Renal cortex interstitium (tissue), 11 donors: ENCODE measurements around the gene CAMSAP3. TPM values are rescaled to one million over a fixed set of nuclear protein-coding genes. Genes with fewer than 3 reads are reported as not detected.

Source experiments
- DNase-seq, 11 donors: peaks; one replicate each; pipeline ENCODE4 v3.0.0-alpha.2; 2013; ENCODE audit warnings: low read depth in 9 of 11, low spot score in 4 of 11; ENCODE audit errors: extremely low read depth in 1 of 11
- polyA plus RNA-seq, 3 donors: library from polyadenylated mRNA; unstranded; fragments of 120-200 nt; gene quantifications; one replicate each; pipeline ENCODE4 v1.2.1, GENCODE V29; 2013; ENCODE audit not compliant: insufficient read length in 3 of 3

The CAMSAP3 gene
- polyA plus RNA-seq, 3 donors: 16.4 to 25.4 (median 22.4) TPM

DNA sequence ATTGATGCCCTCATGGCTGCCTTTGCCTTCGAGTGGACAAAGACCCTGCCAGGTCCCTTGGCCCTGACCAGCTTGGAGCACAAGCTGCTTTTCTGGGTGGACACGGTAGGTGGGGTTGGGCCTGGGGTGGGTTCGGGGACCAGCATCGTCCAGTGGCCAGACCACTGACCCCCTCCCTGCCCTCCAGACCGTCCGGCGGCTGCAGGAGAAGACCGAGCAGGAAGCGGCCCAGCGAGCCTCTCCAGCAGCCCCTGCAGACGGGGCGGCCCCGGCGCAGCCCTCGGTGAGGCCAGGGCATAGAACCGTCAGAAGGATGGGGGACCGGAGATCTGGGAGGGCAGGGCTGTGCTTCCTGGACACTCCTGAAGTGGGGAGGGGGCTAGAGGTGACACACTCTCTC lies 10.6 kb downstream of the CAMSAP3 start:
- DNase-seq: no peak

DNA sequence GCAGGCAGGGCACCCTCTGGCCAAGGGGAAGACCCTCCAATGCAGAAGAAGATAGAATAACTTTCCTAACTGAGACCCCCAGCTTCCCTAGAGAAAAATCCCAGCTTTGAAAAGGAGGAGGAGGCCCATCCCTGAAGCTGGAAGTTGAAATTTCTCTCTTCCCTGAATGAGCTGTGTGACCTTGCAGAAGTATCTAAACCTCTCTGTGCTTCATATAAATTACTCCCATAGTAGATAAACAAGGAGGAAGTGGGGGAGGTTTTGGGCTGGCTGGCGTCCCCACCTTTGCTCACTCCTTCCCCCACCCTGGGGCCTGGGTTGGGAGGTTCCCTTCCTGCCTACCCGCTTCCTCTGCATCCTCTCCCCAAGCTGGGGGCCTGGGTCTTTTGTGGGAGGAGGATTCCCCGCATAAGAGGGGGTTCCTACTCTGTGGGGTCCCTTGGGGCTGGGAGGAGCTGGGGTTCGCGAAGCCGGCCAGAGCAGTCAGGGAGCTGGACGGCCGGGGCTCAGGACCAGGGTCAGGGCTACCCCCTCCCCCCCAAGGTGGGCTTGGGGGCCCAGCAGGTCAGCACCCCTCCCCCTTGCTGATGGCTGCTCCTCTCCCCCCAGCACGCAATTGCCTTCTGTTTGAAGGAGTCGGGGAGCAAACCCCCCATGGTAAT lies 11.7 kb downstream of the CAMSAP3 start:
- no peak for DNase-seq

DNA sequence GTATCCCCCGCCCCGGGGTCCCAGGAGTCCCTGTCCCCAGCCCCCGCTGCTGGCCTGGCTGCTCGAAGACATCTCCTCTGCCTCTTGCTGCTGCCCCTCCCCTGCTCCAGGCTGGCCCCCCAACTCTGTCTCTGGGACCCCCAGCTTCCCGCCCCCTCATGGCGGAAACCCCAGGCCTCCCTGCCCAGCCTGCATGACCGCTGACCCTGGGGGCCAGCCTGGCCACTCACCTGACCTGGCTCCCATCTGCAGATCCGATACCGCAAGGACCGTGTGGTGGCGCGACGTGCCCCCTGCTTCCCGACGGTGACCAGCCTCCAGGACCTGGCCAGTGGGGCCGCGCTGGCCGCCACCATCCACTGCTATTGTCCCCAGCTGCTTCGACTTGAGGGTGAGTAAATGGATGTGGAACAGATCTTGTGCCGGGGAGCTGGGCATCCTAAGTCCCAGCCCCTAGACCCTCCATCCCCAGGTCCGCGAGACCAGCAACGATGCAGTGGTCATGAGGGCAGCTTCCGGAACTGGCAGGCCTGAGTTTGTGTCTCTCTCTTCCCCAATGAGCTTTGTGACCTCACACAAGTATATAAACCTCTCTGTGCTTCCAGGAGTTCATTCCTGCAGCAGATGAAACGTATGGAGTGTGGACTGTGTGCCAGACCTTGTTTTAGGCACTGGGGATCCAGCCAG lies 12.4 kb downstream of the CAMSAP3 start:
- no peak for DNase-seq

DNA sequence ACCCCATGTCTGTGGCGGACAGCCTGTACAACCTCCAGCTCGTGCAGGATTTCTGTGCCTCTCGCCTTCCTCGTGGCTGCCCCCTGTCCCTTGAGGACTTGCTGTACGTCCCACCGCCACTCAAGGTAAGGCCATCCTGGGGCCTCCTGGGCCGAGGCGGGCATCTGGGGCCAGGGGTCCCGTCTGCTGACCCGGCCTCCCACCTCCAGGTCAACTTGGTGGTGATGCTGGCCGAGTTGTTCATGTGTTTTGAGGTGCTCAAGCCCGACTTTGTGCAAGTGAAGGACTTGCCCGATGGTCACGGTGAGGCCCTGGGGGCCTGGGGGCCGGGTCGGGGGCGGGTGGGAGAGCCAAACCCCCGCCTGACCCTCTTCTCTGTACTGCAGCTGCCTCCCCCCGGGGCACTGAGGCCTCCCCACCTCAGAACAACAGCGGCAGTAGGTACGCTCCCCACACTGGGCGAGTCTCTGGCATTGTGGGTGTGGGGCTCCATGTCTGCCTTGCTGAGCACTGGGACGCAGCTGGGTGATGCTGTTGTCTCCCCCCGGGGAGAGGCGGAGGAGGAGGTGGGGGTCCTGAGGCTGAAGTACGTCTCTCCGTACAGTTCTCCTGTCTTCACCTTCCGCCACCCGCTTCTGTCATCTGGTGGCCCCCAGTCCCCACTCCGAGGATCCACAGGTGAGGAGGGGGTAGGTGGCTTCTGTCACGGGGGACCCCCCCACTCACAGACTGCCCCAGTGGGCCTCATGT lies 15.0 kb downstream of the CAMSAP3 start:
- DNase-seq: no peak

DNA sequence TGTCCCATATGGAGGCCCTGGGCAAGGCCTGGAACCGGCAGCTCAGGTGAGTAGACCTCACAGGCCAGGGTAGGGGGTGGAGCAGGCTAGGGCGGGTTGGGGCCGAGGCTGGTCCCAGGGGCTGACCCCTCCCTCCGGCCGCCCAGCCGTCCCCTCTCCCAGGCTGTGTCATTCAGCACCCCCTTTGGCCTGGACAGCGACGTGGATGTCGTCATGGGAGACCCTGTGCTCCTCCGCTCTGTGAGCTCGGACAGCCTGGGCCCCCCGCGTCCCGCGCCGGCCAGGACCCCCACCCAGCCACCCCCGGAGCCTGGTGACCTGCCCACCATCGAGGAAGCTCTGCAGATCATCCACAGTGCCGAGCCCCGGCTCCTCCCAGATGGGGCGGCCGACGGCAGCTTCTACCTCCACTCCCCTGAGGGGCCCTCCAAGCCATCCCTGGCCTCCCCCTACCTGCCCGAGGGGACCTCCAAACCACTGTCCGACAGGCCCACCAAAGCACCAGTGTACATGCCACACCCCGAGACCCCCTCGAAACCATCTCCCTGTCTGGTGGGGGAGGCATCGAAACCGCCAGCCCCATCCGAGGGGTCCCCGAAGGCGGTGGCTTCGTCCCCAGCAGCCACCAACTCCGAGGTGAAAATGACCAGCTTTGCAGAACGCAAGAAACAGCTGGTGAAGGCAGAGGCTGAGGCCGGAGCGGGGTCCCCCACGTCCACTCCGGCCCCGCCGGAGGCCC lies 16.0 kb downstream of the CAMSAP3 start:
- no peak for DNase-seq

DNA sequence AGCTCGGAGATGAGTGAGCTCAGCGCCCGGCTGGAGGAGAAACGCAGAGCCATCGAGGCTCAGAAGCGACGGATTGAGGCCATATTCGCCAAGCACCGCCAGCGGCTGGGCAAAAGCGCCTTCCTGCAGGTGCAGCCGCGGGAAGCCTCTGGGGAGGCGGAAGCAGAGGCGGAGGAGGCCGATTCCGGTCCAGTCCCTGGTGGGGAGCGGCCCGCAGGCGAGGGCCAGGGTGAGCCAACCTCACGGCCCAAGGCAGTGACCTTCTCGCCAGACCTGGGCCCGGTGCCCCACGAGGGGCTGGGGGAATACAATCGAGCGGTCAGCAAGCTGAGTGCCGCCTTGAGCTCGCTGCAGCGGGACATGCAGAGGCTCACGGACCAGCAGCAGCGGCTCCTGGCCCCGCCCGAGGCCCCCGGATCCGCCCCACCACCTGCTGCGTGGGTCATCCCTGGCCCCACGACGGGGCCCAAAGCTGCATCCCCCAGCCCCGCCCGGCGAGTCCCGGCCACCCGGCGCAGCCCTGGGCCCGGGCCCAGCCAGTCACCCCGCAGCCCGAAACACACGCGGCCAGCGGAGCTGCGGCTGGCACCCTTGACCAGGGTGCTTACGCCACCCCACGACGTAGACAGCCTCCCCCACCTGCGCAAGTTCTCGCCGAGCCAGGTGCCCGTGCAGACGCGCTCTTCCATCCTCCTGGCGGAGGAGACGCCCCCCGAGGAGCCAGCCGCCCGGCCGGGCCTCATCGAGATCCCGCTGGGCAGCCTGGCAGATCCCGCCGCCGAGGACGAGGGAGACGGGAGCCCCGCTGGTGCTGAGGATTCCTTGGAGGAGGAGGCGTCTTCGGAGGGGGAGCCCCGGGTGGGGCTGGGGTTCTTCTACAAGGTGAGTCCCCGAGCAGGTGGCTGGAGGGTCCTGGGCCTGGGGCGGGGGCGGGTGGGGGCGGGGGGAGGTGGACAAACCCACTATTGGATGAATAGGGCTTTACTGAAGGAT lies 16.9 kb downstream of the CAMSAP3 start:
- no peak for DNase-seq

DNA sequence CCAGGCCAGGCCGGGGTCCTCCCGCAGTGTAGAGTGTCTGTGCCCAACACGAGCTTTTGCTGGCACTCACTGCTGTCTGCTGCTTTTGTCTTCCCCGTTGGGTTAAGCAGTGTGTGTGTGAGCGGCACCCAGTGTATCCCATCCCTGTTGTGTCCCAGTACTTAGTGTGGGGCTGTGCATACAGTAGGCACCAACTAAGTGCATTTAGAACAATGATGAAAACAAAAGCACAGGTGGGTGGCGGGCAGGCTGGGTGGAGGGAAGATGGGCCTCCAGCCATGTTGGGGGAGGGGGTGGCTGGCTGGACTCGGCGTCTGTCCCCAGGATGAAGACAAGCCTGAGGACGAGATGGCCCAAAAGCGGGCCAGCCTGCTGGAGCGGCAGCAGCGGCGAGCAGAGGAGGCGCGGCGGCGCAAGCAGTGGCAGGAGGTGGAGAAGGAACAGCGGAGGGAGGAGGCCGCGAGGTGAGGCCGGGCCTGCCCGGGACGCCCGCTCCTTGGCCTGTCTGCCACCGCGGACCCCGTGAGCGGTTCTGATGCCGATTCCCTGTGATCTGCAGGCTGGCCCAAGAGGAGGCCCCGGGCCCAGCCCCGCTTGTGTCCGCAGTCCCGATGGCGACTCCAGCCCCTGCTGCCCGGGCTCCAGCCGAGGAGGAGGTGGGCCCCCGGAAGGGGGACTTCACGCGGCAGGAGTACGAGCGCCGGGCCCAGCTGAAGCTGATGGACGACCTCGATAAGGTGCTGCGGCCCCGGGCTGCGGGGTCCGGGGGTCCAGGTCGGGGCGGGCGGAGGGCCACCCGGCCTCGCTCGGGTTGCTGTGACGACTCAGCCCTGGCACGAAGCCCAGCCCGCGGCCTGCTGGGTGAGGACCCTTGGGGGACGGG lies 19.4 kb downstream of the CAMSAP3 start:
- no peak for DNase-seq

DNA sequence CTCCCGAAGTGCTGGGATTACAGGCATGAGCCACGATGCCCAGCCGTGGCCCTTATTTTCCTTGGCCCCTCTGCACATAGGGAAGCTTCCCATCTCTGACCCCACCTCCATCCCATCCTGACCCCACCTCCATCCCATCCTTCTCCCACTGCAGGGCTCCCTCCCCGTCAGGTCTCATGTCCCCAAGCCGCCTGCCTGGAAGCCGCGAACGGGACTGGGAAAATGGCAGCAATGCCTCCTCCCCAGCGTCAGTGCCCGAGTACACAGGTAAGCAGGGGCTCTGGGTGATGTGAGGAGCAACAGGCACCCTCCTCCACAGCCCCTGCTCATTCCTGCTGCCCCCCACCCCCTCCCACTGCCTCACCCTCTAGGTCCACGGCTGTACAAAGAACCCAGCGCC lies 21.5 kb downstream of the CAMSAP3 start:
- no peak for DNase-seq

DNA sequence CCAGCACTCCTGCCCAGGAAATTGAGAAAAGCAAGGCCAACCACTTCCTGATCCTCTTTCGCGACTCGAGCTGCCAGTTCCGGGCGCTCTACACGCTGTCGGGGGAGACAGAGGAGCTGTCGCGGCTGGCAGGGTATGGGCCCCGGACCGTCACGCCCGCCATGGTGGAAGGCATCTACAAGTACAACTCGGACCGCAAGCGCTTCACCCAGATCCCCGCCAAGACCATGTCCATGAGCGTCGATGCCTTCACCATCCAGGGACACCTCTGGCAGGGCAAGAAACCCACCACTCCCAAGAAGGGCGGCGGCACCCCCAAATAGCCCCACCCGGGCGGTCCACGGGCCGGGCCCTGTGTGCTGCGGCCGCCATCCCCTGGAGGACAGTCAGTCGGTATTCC lies 22.1 kb downstream of the CAMSAP3 start:
- no peak for DNase-seq

DNA sequence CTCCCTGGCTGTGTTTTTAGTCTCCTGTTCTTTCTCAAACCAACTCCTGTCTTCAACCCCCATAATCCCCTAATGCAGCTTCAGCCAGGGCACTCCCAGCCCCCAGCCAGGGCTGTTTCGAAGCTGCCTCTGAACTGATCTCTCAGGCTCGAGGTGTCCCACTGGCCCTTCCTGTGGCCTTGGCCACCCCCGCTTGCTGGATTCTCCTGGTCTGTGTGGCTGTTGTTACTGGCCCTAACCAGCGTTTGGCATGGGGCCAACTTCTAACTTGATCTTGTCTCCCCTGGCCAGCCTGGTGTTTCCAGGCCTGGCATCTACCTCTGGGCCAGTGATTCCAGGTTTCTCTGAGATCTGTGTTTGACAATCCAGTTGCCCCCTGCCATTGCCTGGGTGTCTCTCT lies 22.7 kb downstream of the CAMSAP3 start:
- no peak for DNase-seq

DNA sequence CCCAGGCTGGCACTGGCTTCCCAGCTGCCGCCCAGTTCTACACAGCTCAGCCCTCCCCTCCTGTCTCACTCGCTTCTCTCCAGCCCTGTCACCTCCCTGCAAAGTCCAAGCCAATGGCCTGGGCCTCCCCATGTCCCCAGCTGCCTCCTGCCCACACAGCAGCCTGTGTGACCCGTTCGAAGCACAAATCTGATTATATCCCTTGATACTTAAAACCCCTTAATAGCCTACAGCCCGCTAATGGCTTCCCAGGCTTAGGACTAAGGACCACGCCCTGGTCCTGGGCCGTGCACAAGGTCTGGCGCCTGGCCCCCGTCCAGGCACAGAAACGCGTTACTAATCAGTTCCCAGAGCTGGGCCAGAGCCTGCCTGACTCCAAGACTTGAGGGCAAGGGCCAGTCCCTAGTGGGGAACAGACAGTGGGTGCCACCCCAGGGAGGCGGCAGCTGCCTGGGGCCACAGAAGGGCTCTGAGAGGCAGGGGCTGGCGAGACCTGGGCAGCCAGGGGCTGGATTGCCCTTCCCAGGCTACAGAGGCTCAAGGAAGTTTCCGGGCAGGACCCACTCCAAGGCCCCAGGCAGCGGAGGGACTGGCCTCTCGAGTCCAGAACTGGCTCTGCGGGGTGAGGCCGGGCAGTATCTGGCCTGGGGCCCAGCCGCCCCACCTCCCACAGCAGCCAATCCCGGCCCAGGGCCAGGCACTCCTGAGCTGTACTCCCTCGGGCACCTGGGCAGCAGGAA lies 23.3 kb downstream of the CAMSAP3 start:
- peak in 1 of 11 donors; percentile 24 for DNase-seq

DNA sequence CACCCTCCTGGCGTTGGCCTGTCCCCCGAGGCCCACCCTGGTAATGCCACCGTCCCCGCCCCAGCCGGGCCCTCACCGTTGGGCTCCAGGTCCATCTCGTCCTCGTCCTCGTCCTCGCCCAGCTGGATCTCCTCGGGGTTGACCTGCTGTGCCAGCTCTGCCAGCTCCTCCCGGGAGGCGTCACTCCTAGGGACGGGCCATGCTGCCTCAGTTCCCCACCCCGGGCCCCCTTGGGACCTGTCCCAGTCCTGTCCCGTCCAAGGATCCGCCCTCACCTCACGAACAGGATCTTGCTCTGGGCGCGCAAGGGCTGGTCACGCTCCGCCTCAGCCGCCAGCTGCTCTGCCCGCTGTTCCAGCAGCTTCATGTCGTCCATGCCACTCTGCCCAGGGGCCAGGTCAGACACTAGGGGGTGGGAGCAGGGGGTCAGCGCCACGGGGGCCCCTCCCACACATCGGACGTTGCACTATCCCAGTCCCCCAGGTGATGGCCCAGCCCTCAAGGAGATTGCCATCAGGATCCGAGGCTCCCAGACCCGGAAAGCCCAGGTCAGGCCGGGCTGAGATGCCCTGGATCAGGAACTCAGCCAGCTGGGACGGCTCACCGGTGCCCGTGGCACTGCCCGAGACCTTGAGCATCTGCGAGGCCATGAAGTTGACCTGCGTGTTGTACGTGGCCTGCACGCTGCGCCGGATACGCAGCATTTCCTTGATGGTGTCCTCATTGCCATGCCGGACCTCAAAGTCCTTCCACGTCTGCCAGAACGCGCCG lies 24.2 kb downstream of the CAMSAP3 start:
- DNase-seq: no peak

DNA sequence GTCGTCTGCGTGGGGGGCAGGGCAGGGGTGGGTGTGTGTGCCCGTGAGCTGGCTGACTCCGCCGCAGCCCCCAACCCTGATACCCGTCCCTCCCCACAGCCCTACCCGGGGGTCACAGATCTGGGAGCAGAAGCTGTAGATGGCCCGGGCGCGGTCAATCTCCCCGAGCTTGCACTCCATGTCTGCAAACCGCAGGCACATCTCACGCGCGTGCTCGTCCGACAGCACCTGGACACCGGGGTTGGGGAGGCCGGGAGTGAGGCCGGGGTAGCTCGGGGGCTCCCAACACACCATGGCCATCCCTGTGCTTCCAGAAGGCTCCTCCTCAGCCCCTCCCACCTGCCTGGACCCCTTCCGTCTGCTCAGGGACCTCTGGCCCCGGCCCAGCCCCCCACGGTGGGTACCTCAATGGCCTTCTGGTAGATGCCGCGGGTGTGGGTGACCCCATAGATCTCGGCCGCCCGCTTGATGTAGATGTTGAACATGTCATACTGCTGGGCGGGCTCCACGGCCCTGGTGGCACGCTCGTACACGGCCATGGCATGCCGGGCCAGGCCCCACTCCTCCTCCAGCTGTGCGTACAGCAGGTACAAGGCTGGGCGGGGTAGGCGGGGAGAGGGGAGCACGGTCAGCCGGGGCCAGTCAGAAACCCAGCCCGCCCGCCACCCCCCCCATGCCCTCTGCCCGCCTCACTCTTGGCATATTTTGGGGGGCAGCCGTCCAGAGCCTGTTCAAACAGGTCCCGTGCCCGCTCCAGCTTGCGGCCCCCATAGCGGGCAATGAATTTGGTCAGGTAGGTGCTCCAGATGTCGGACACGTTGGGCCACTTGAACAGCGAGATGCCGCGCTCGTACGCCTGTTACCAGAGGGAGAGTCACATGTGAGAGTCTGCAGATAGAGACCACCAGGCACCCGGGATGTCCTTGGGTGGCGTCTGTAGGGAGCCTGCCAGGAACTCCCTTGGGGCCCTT lies 25.1 kb downstream of the CAMSAP3 start:
- DNase-seq: no peak

DNA sequence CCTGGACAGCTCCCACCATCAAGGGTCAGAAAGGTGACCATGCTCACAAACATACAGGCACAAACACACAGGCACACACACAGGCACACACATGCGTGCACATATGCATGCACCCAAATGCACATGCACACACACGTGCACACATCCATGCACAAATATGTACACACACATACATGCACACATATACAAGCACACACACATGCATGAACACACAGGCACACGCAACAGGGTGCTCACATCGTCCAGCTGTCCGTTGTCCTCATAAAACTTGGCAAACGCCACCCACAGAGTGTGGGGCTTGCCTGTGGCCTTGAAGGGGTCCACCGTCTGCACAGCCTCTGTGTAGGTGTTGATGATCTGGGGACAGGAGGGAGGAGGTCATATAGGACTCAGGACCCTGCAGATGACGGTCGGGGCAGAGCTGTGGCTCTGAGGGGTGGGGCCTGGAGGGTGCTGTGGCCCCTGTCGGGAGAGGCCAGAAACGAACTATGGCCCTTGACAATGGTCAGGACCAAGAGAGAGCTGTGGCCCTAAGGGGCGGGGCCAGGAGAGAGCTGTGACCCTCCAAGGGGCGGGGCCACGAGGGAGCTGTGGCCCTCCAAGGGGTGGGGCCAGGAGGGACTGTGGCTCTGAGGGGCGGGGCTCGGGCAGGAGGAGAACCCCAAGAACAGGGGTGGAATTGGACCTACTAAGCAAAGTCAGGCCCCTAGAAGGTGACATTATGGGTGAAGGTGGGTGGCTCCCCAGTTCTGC lies 27.4 kb downstream of the CAMSAP3 start:
- DNase-seq: no peak
